Endothelial cell of umbilical vein (primary cell): ENCODE data around the gene HIRA.

Source experiments
- TF ChIP-seq, protein P1 (sequence below): IDR thresholded peaks from 2 replicates; pipeline ENCODE4 v1.6.1; 2011; ENCODE audit not compliant: insufficient read depth, insufficient read length
- TF ChIP-seq, protein P2 (sequence below), 2 donors: IDR thresholded peaks; 1 replicate in 1 of 2; 2 replicates in 1 of 2; pipeline ENCODE4 v1.5.1; 2011; ENCODE audit warnings: low read length in 2 of 2, mild to moderate bottlenecking in 2 of 2, moderate library complexity in 2 of 2, control low read depth in 1 of 2, inconsistent platforms in 1 of 2, low read depth in 1 of 2; ENCODE audit not compliant: insufficient read depth in 1 of 2; ENCODE audit errors: extremely low read depth in 1 of 2

DNA sequence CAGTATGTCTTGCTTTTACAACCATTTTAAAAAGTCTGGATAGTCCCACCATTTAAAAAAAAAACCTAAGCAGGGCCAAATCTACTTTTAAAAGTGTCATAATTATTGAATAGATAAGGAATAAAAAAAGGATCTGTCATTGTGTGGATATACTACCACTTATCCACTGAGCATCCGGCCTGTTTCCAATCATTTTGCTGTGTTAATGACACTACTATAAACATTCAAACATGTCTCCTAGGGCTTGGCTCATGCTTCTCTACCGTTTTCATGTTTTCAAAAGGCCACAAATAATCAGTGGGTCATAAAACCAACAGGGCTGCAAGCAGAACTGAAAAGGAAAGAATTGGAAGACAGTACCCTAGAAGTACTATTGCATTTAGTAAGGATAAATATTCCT is 28.5 kb upstream of the HIRA start:
- TF ChIP-seq, protein P1, sequence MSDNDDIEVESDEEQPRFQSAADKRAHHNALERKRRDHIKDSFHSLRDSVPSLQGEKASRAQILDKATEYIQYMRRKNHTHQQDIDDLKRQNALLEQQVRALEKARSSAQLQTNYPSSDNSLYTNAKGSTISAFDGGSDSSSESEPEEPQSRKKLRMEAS, result no peak
- TF ChIP-seq, protein P2, sequence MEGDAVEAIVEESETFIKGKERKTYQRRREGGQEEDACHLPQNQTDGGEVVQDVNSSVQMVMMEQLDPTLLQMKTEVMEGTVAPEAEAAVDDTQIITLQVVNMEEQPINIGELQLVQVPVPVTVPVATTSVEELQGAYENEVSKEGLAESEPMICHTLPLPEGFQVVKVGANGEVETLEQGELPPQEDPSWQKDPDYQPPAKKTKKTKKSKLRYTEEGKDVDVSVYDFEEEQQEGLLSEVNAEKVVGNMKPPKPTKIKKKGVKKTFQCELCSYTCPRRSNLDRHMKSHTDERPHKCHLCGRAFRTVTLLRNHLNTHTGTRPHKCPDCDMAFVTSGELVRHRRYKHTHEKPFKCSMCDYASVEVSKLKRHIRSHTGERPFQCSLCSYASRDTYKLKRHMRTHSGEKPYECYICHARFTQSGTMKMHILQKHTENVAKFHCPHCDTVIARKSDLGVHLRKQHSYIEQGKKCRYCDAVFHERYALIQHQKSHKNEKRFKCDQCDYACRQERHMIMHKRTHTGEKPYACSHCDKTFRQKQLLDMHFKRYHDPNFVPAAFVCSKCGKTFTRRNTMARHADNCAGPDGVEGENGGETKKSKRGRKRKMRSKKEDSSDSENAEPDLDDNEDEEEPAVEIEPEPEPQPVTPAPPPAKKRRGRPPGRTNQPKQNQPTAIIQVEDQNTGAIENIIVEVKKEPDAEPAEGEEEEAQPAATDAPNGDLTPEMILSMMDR (IDR thresholded peaks at IDR 0.05; ENCODE audit: extremely low read depth in 1 of 2, insufficient read depth in 1 of 2, low read depth in 1 of 2, low read length in 2 of 2), result no peak
